K562 (cell line): Measurements from ENCODE around the gene RHOC. TPM values are rescaled to one million over a fixed set of nuclear protein-coding genes. Genes with fewer than 3 reads are reported as not detected.

Experiments used
- AFF4 ChIP-seq: sonication (generic); formaldehyde crosslinking; IDR thresholded peaks from 2 replicates; pipeline ENCODE4 v1.8.0; 2023; ENCODE audit warnings: mild to moderate bottlenecking, missing genetic modification reagents
- ARHGAP35 ChIP-seq: fragments of 450-650 bp; IDR thresholded peaks from 2 replicates; pipeline ENCODE4 v1.6.1; 2018; ENCODE audit not compliant: partially characterized antibody
- CBX5 ChIP-seq: IDR thresholded peaks from 2 replicates; pipeline ENCODE4 v1.6.1; 2014; ENCODE audit warnings: low read depth, borderline replicate concordance
- ELK1 ChIP-seq: sonication (generic); formaldehyde crosslinking; IDR thresholded peaks from 2 replicates; pipeline ENCODE4 v1.8.1; 2022; ENCODE audit warnings: missing genetic modification reagents
- ELK3 ChIP-seq: fragments of 450-650 bp; formaldehyde crosslinking; IDR thresholded peaks from 2 replicates; pipeline ENCODE4 v1.4.0; 2020; ENCODE audit warnings: mild to moderate bottlenecking
- ETV1 ChIP-seq: fragments of 450-650 bp; conservative IDR thresholded peaks from 2 replicates; pipeline ENCODE4 v1.6.1; 2016; ENCODE audit warnings: missing genetic modification characterization, control low read depth, low read depth, missing compliant biosample characterization
- LCOR ChIP-seq: sonication (generic); formaldehyde crosslinking; IDR thresholded peaks from 2 replicates; pipeline ENCODE4 v1.8.0; 2022; ENCODE audit warnings: mild to moderate bottlenecking, missing genetic modification reagents
- PML ChIP-seq: IDR thresholded peaks from 2 replicates; pipeline ENCODE4 v1.6.1; 2012; ENCODE audit warnings: low read length, inconsistent platforms
- PRMT5 ChIP-seq: sonication (generic); formaldehyde crosslinking; IDR thresholded peaks from 2 replicates; pipeline ENCODE4 v1.5.0; 2020; ENCODE audit warnings: missing genetic modification reagents
- TOE1 ChIP-seq, 2 experiments: fragments of 450-650 bp in 1 of 2; sonication (generic) in 1 of 2; formaldehyde crosslinking in 1 of 2; IDR thresholded peaks; 2 replicates each; pipeline versions ENCODE4 v1.7.1 to v1.8.0; 2016 to 2022; ENCODE audit warnings: borderline replicate concordance in 2 of 2, mild to moderate bottlenecking in 2 of 2, antibody characterized with exemption in 1 of 2, inconsistent platforms in 1 of 2, low read depth in 1 of 2, missing genetic modification reagents in 1 of 2, moderate library complexity in 1 of 2
- U2AF2 ChIP-seq: fragments of 200-400 bp; formaldehyde crosslinking; optimal IDR thresholded peaks from 2 replicates; pipeline ENCODE3; 2017; ENCODE audit warnings: low read depth, mild to moderate bottlenecking, low read length
- ZNF445 ChIP-seq: fragments of 250-450 bp; sonication (Bioruptor Pico); IDR thresholded peaks from 2 replicates; pipeline ENCODE4 v1.4.0; 2020; ENCODE audit warnings: low read depth, mild to moderate bottlenecking, moderate library complexity
- ZNF518B ChIP-seq: fragments of 250-450 bp; sonication (Bioruptor Pico); IDR thresholded peaks from 2 replicates; pipeline ENCODE4 v1.5.0; 2021; ENCODE audit warnings: mild to moderate bottlenecking, moderate library complexity
- polyA plus RNA-seq, 8 experiments: library from polyadenylated mRNA; depleted of rRNA in 4 of 8; stranded (reverse) in 5 of 8; unstranded in 3 of 8; fragments of >200 nt; fragmentation: Nextera tagmentation in 2 of 8; fragmentation: Illumina TruSeq in 1 of 8; extraction: Ambion mirVana in 2 of 8; extraction: Trizol in 1 of 8; gene quantifications; 2 replicates each; pipeline versions ENCODE4 v1.2.1 to v1.2.3, GENCODE V29; 2011 to 2014; ENCODE audit warnings: inconsistent platforms in 1 of 8, missing spikeins in 1 of 8
- total RNA-seq, 7 experiments: library from RNA; depleted of rRNA in 6 of 7; stranded (reverse); fragments of >200 nt in 6 of 7; fragmentation: Illumina TruSeq in 2 of 7; extraction: Trizol in 2 of 7; gene quantifications; 2 replicates each; pipeline versions ENCODE4 v1.2.1 to v1.2.3, GENCODE V29; 2011 to 2021; ENCODE audit warnings: low replicate concordance in 1 of 7

RHOC gene
- total and polyA plus RNA-seq, 9 of the 15 experiments (the other 6 are each of a cell fraction or from before 2014, with no cell fraction given): 35.2 to 364 (median 204) TPM

- peak; percentile 70 for TF ChIP-seq ETV1 (tag)
- TF ChIP-seq LCOR (CRISPR knock-in tag): no peak
- no peak for TF ChIP-seq AFF4
- no peak for TF ChIP-seq U2AF2
- TF ChIP-seq ELK1 (CRISPR knock-in tag): no peak
- TF ChIP-seq ZNF518B (CRISPR knock-in tag): no peak
- TF ChIP-seq ZNF445: no peak
- no peak for TF ChIP-seq CBX5
- TF ChIP-seq PML: no peak
- no peak for TF ChIP-seq TOE1 (IDR thresholded peaks at IDR 0.05; ENCODE audit: borderline replicate concordance)
- no peak for TF ChIP-seq TOE1 (CRISPR knock-in tag; IDR thresholded peaks at IDR 0.05; ENCODE audit: borderline replicate concordance, low read depth)
- no peak for TF ChIP-seq ARHGAP35
- TF ChIP-seq ELK3: no peak
- no peak for TF ChIP-seq PRMT5 (CRISPR knock-in tag)
Observed at GRCh38 chr1:112718691-112719418, 11.9 kb upstream of the RHOC start (continued).
